Esophagus squamous epithelium (tissue), 4 donors: ENCODE measurements around the gene LZTS3.

Experiments used
- POLR2A ChIP-seq, 4 donors: fragments of 450-650 bp; IDR thresholded peaks; one replicate each; pipeline ENCODE4 v1.6.1; 2017; ENCODE audit warnings: antibody characterized with exemption in 4 of 4, mild to moderate bottlenecking in 4 of 4, moderate library complexity in 3 of 4
- TF ChIP-seq, protein P1 (sequence below), 6 experiments: fragments of 450-650 bp in 4 of 6; fragments of 200-600 bp in 2 of 6; sonication (generic) in 2 of 6; IDR thresholded peaks; one replicate each; pipeline ENCODE4 v1.5.1; 2016 to 2019; ENCODE audit warnings: antibody characterized with exemption in 6 of 6, mild to moderate bottlenecking in 4 of 6, moderate library complexity in 4 of 6

DNA sequence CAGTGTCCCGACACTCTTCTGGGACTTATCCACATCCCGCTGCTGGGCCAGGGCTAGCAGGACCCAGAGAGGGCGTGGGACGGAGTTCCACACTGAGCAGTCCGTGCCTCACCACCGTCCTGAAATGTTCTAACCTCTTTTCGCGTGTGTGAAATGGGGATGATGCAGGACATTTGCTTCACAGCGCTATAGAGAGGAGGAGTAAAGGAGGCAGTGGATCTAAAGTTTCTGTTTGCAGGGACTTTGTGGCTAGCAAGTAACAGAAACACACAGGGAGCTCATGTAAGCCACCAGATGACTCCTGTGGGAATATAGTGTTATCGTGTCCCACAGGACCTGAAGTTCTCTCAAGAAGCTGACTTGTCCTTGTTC lies 36.6 kb upstream of the LZTS3 start:
- TF ChIP-seq, protein P1, sequence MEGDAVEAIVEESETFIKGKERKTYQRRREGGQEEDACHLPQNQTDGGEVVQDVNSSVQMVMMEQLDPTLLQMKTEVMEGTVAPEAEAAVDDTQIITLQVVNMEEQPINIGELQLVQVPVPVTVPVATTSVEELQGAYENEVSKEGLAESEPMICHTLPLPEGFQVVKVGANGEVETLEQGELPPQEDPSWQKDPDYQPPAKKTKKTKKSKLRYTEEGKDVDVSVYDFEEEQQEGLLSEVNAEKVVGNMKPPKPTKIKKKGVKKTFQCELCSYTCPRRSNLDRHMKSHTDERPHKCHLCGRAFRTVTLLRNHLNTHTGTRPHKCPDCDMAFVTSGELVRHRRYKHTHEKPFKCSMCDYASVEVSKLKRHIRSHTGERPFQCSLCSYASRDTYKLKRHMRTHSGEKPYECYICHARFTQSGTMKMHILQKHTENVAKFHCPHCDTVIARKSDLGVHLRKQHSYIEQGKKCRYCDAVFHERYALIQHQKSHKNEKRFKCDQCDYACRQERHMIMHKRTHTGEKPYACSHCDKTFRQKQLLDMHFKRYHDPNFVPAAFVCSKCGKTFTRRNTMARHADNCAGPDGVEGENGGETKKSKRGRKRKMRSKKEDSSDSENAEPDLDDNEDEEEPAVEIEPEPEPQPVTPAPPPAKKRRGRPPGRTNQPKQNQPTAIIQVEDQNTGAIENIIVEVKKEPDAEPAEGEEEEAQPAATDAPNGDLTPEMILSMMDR (IDR thresholded peaks at IDR 0.05) = no peak
- TF ChIP-seq POLR2A (IDR thresholded peaks at IDR 0.05) = no peak
